Heart left ventricle (tissue), 13 donors: Measurements from ENCODE around the gene AMPD3.

ENCODE experiments used
- CTCF ChIP-seq, 12 donors: fragments of 200-600 bp; sonication (generic) in 4 of 12; IDR thresholded peaks; one replicate each; pipeline versions ENCODE4 v1.5.0 to v1.8.0; 2018 to 2022; ENCODE audit warnings: antibody characterized with exemption in 12 of 12, mild to moderate bottlenecking in 5 of 12
- POLR2A ChIP-seq, 2 donors: fragments of 450-650 bp; IDR thresholded peaks; one replicate each; pipeline ENCODE4 v1.6.1; 2017; ENCODE audit warnings: antibody characterized with exemption in 2 of 2, mild to moderate bottlenecking in 2 of 2, moderate library complexity in 2 of 2
- donor health status: ischemic (EF 13 %, LVEDD 7.1; RV severe dilation, severe dysfunction).
- donor health status: DM: no; HTN: yes; CAD: no.
- donor health status: DM: no; HTN: no; CAD: no.
- donor health status: ischemic (EF 25% LVEDD 6.9; RV normal size, moderate dysfunction).
- donor health status: ischemic (EF 25% LVEDD 5.7; RV mildly dilated, moderate dysfunction).
- donor health status: ischemic (EF 35%, LVEDD 5.7; RV mildly dilated, moderate dysfunction).
- donor health status: nonischemic (EF 11% LVEDD 7.7; RV severe dilation, severe dysfunction).
- donor health status: DM: yes; HTN: yes; CAD: no.
- donor health status: PGD.
- donor health status: ischemic (EF 29% LVEDD 5.4; RV normal size, mild dysfunction).
- donor health status: nonischemic (EF 23%, LVEDD 6.1; RV moderate dilation, normal function).

GRCh38 chr11:10457901-10458300 lies 2.8 kb downstream of the AMPD3 start:
- TF ChIP-seq POLR2A (IDR thresholded peaks at IDR 0.05), result no peak
- no peak for TF ChIP-seq CTCF (IDR thresholded peaks at IDR 0.05)
